Stomach (tissue), 4 donors: ENCODE data around the gene GRAMD2A.

Experiments used
- EP300 ChIP-seq: sonication (generic); formaldehyde crosslinking; IDR thresholded peaks from one replicate; pipeline ENCODE4 v1.6.1; 2017; ENCODE audit warnings: antibody characterized with exemption
- POLR2AphosphoS5 ChIP-seq, 3 donors: sonication (generic); formaldehyde crosslinking; IDR thresholded peaks; one replicate each; pipeline ENCODE4 v1.6.1; 2016; ENCODE audit warnings: antibody characterized with exemption in 3 of 3
- TF ChIP-seq, protein P1 (sequence below), 7 experiments: fragments of 450-650 bp in 4 of 7; fragments of 200-600 bp in 3 of 7; sonication (generic) in 3 of 7; IDR thresholded peaks; one replicate each; pipeline ENCODE4 v1.5.1; 2016 to 2019; ENCODE audit warnings: antibody characterized with exemption in 7 of 7, control low read depth in 2 of 7, mild to moderate bottlenecking in 1 of 7

DNA sequence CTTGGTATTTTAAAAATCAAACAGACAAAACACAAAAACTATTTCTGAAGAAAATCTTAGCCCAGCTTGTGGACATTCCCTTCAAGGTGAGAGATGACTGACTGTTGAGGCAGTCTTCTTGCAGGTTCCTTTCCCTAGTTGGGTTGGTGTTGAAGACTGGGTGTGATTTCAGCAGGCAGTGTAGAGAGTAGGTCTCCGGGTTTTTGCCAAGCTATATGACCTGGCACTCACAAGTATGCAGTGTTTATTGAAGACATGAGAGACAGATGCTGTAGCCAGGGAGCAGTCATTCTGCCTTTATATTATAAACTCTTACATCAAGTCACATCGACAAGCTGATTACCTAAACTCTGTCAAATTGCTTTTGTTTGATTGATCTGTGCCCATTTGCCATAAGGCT, 61.9 kb downstream of the GRAMD2A start:
- TF ChIP-seq POLR2AphosphoS5 (IDR thresholded peaks at IDR 0.05) (no peak), EP300 (no peak)
- TF ChIP-seq, protein P1, sequence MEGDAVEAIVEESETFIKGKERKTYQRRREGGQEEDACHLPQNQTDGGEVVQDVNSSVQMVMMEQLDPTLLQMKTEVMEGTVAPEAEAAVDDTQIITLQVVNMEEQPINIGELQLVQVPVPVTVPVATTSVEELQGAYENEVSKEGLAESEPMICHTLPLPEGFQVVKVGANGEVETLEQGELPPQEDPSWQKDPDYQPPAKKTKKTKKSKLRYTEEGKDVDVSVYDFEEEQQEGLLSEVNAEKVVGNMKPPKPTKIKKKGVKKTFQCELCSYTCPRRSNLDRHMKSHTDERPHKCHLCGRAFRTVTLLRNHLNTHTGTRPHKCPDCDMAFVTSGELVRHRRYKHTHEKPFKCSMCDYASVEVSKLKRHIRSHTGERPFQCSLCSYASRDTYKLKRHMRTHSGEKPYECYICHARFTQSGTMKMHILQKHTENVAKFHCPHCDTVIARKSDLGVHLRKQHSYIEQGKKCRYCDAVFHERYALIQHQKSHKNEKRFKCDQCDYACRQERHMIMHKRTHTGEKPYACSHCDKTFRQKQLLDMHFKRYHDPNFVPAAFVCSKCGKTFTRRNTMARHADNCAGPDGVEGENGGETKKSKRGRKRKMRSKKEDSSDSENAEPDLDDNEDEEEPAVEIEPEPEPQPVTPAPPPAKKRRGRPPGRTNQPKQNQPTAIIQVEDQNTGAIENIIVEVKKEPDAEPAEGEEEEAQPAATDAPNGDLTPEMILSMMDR (IDR thresholded peaks at IDR 0.05), result no peak
